B cell (primary cell): ENCODE data around the gene IRAK4.

ENCODE experiments used
- EZH2 ChIP-seq: IDR thresholded peaks from 2 replicates; pipeline ENCODE4 v1.6.1; 2012; ENCODE audit warnings: borderline replicate concordance, low read depth, mild to moderate bottlenecking, moderate library complexity, low read length; ENCODE audit not compliant: insufficient read depth, poor library complexity, severe bottlenecking
- TF ChIP-seq, protein P1 (sequence below): fragments of 200-600 bp; IDR thresholded peaks from one replicate; pipeline ENCODE4 v1.8.0; 2022; ENCODE audit warnings: antibody characterized with exemption, mild to moderate bottlenecking

DNA sequence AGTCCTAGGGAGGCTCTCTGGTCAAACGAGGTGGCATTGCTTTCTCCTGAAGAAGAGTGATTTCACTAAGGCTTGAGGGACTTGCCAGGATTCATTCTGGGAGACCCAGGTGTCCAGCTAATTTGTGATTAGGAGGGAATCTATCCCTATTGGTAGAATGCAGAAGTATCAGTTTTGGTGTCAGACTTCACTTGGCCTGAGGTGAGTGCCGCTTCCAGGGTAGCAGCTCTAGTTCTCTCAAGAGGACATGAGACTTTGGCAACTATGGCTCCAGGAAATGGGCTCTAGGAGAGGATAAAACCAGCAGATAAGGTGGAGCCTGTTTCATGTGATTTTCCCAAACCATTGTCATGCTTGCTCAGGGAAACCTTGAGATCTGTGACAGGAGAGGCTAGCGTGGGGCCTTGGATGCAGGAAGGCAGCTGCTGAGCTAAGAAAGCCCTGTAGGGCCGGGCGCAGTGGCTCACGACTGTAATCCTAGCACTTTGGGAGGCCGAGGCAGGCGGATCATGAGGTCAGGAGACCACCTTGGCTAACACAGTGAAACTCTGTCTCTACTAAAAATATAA lies 65.5 kb downstream of the IRAK4 start:
- TF ChIP-seq, protein P1, sequence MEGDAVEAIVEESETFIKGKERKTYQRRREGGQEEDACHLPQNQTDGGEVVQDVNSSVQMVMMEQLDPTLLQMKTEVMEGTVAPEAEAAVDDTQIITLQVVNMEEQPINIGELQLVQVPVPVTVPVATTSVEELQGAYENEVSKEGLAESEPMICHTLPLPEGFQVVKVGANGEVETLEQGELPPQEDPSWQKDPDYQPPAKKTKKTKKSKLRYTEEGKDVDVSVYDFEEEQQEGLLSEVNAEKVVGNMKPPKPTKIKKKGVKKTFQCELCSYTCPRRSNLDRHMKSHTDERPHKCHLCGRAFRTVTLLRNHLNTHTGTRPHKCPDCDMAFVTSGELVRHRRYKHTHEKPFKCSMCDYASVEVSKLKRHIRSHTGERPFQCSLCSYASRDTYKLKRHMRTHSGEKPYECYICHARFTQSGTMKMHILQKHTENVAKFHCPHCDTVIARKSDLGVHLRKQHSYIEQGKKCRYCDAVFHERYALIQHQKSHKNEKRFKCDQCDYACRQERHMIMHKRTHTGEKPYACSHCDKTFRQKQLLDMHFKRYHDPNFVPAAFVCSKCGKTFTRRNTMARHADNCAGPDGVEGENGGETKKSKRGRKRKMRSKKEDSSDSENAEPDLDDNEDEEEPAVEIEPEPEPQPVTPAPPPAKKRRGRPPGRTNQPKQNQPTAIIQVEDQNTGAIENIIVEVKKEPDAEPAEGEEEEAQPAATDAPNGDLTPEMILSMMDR = no peak
- no peak for TF ChIP-seq EZH2
